Measurements from ENCODE around the gene SDK2. TPM values are rescaled to one million over a fixed set of nuclear protein-coding genes. Genes with fewer than 3 reads are reported as not detected.

SDK2 gene
- total RNA-seq, 1 experiment from 2014 or later = not detected

- DNase-seq (ENCODE audit: low read depth) = no peak
These were observed 30.7 kb downstream of the SDK2 start for GRCh38 chr17:73613271-73614233.

DNA sequence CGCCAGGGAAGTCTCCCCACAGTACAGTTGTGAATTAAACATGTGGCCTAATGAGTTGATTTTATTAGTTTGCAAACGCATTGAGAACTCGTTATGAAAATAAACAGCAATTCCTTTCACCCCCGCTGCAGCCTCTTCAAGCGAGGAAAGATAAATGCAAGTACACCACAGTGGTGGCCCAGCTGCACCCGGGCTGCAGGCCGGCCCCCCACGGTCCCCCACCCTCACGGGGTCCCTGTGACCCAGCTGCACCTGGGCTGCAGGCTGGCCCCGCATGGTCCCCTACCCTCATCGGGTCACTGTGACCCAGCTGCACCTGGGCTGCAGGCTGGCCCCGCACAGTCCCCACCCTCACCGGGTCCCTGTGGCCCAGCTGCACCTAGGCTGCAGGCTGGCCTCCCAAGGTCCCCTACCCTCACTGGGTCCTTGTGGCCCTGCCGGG lies 32.2 kb downstream of the SDK2 start:
- DNase-seq (ENCODE audit: low read depth) = no peak

GRCh38 chr17:73611630-73612029 lies 32.6 kb downstream of the SDK2 start:
- no peak for DNase-seq (ENCODE audit: low read depth)

DNA sequence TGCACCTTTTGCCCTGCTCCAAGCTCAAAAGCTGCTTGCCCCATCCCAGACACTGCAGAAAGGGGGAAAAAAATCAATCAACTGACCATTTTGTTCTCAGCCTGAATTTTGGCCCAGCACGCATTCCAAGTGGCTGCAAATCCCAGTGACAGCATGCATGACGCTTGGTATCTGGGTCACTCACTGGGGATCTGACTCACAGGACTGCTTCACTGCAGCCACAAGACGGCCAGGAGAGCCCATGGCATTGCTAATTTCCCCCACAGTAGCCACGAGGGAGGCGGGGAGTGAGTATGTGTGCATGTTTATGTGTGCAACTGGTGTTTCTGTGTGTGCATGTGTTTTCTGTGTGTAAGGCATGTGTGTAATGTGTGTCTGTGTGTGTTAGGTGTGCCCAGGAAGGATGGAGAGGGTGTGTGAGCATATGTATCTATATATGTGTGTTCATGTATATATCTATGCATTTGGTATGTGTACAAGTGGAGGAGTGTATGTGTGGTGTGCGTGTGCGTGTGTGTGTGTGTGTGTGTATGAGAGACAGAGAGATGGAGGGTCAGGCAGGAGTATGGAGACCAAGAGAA lies 33.8 kb downstream of the SDK2 start:
- DNase-seq (ENCODE audit: low read depth) = no peak

DNA sequence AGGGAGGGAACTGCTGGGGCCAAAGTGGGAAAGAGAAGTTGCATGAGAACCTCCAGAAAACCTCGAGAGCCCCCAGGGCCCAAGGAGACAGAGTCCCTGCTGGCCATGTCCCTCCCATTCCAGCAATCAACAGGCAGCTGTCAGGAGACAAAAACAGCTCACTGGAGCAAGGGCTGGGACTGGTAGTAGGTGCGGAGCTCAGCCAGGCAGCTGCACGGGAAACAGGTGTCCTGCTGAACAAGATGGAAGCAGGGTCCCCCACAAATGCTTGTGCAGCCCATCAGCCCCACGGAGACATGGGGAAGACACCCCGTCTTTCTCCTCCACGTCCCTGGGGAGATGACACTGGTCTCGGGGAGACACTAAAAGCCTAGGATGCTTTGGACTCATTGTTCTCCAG lies 34.5 kb downstream of the SDK2 start:
- no peak for DNase-seq (ENCODE audit: low read depth)

- no peak for DNase-seq (ENCODE audit: low read depth)
These were observed 35.2 kb downstream of the SDK2 start for GRCh38 chr17:73609060-73609459.

DNA sequence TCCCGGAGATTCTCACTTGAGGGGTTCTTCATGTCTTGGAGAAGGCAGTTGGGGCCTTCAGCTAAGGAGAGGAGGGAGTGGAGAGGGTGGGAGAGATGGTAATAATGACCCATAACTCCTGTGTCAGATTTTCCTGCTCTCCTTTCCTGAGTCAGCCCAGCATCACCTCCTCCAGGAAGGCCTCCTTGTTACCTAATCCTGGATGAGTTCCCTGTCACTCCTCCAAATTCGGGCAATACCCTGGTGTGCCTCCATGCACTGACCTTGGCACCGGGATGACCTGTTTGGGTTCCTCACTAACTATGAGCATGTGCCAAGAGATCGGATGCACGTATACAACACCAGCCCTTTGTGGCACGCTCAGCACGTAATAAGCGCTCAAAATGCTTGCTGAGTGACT lies 38.8 kb downstream of the SDK2 start:
- no peak for DNase-seq (ENCODE audit: low read depth)

GRCh38 chr17:73604476-73604875 lies 39.8 kb downstream of the SDK2 start:
- no peak for DNase-seq (ENCODE audit: low read depth)

DNA sequence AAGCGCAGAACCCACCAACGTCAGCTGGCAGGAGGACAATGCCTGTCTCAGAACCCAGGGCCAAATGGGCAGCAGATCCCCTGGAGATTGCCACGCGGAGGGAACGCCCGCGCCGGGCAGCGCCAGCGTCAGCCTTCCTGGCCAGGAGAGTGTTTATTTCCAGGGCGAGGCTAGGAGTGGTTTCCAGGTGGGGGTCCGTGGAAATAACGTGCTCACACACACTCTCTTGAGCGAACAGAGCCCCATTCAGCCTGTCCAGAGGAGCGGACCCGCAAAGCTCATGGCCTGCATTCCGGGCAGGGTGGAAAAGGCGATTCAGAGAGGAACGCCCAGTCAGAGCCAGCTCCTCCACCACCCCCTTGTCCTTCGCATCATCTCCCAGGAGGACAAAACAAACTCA lies 40.3 kb downstream of the SDK2 start:
- DNase-seq (ENCODE audit: low read depth) = no peak

DNA sequence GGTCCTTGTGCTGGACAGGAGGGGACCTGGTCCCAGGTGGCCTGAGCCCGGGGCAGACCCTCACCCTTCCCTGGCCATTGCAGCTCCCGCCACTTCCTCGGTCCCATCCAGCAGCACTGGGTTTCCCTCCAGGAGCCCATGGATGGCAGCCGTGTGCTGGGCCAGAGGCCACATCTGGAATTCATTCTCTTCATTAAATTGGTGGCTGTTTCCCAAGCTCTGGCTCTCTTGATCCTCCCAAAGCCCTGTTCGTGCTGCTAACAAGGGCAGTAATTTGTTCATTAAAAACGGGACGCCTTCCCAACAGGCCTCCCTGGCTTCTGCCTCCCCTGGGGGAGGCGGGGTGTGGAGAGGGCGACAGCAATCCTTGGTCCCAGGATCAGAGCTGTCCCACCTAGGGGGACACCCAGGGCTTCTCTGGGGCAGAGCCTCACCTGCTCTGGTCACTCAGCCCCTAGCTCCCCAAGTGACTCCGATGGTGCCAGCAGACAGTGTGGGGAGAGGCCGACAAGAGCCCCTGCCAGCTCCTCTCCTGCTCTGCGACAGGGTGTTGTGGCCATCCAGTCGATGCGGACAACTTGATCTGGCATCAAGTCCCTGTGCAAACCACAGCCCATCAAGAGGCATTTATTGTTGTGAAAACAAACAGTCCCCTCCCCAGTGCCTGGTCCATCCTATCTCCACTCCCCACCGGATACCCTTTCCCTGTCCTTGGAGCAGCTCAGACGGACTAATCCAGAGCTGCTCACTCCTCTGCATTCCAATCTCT lies 44.0 kb downstream of the SDK2 start:
- no peak for DNase-seq (ENCODE audit: low read depth)

GRCh38 chr17:73599599-73599998 lies 44.6 kb downstream of the SDK2 start:
- DNase-seq (ENCODE audit: low read depth) = no peak

- no peak for DNase-seq (ENCODE audit: low read depth)
These were observed 46.0 kb downstream of the SDK2 start for GRCh38 chr17:73598212-73598611.

- no peak for DNase-seq (ENCODE audit: low read depth)
These were observed 48.3 kb downstream of the SDK2 start for GRCh38 chr17:73595931-73596330.

DNA sequence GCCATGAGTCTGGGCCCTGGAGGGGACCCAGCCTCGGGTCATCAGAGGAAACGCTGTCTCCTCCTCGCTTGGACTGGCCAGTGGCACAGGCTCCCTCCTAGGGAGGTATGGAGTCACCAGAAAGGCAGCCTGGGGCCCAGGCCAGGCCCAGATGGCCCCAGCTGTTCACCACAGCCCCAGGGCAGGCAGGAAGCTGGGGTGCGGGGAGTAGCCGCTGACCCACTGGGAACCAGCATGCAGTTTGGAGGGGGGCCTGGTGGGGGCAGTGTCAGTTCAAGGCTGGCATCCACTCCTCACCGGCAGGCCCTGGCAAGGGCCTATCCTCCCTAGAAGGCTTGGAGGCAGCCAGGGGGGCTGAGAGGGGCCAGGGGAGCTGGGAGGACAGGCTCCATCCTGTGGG lies 48.8 kb downstream of the SDK2 start:
- DNase-seq (ENCODE audit: low read depth) = no peak

DNA sequence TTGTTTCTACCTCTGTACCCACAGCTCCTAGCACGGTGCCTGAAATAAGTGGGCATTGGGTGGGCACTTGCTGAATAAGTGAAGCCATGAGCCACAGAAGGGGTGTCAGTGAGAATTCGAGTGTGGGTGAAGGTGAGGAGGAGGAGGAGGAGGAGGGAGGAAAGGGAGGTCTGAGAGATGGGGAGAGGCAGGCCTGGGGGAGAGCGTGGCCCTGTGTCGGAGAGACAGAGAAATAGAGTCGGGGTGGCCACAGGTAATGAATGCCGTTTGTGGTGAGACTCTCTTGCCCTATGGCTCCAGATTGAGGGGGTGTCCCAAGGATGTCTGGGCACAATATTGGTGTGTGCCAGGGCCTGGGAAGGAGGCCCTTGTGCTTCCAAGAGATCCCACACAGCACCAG lies 49.2 kb downstream of the SDK2 start:
- no peak for DNase-seq (ENCODE audit: low read depth)

- no peak for DNase-seq (ENCODE audit: low read depth)
These were observed 49.6 kb downstream of the SDK2 start for GRCh38 chr17:73594598-73594997.

DNA sequence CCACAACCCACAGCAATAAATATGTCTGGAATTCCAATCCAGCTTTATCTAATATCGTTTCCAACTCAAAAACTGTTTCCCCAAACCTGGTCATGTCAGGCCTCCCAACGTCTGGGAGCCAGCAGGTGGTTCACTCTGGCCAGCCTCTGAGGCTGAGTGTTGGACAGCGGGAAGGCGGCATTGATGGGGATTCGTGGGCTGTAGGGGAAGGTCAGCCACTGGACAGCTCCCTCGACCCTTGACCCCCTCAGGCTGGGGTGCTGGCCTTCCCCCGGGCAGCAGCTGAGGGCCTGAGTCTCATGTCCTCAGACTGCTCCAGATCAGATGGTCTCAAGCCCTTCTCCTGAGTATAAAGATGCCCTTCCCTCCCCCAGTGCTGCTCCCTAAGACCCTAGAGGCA lies 50.2 kb downstream of the SDK2 start:
- no peak for DNase-seq (ENCODE audit: low read depth)

DNA sequence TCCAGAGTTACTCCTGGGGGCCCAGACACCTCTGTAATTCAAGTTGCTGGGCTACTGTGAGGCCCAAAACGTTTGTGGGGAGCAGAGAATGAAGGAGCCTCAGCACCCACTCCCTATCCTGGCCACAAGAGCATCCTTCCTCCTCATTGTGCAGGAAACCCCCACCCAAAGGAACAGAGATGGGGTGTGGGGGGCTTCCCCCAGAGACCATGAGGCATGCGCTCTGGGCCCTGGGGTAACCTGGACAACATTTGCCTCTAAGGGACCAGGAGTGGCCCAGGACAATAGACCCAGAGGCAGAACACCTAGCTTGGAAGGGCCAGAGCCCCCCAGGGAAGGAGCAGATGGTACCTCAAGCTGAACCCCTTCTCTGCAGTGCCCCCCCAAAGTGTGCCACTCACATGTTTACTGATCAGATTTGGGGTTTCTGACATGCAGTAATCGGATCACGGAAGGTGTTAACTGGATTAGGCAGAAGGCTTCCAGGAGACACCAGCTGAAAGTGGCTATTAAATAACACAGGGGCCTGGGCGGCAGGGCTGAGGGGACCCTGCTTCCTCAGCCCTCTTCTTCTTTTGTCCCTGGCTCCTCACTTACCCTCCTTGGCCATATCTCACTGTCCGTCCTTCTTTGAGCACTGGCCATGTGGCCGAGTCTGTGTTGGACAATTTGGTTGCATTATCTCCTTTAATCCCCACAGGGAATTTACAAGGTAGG lies 50.8 kb downstream of the SDK2 start:
- DNase-seq (ENCODE audit: low read depth) = no peak

DNA sequence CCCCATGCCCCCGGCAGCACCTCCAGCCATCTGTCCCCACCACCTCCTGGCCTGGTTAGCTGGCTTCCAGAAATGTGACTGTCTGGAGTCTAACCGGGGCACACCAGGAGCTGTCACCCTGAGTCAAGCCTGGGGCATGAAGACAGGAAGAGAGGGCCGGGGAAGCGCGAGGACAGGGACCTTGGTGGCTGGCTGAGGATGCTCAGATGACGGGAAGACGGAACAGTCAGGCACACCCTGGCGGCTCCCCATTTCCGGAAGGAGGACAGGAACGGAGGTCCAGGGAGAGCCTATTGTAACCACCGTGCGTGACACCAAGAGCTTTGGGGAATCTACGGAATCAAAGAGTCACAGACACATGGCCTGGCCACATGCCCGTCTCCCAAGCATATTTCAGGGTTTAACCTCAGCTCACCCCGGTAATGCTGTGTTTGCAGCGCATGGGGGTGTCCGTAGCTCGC lies 51.7 kb downstream of the SDK2 start:
- no peak for DNase-seq (ENCODE audit: low read depth)

DNA sequence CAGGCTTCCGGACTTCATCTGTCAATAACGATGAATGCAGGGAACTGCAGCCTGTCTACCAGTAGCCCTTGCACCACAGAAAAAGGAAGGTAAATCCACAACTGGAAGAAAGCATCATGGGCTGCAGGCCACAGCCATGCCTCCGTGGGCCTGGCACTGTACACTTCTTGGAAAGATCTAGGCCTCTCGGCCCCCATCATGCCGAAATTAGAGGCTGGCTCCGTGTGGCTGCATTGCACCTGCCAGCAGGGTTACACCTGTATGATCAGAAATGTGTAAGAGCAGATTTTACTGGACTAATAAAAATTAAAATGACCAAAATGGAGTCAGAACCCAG lies 52.2 kb downstream of the SDK2 start:
- no peak for DNase-seq (ENCODE audit: low read depth)

DNA sequence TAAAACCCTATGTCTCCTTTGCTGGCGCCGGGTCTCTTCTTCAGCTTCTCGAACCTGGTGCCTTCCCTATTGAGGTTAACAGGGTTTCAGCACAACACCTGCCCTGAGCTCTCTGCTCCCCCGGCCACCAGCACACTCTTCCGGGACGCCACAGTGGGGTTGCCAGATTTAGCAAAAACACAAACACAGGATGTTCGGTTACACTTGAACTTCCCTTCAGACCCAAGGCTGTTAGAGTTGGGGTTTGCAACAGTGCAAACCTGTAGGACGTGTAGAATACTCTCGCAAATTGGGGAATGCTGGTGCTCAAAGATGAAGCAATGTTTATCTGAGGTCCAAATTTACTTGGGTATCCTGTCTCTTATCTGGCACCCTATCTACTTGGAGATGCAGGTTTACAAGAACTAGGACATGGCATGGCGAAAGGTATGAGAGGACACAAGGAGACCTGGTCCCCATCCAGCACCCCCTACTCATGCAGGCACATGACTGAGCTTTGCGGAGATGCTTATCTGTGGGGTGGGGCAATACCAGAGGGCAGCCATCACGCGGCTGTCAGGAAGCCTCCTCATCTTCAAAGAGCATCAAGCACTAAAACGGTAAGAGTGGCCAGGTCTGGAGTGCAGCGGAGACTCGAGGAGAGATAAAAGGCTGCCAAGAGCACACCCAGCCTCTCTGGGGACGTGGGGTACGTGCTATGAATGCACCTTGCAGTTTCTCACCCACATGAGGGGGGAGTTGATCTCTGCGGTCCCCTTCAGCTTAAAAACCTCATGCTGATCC lies 52.8 kb downstream of the SDK2 start:
- no peak for DNase-seq (ENCODE audit: low read depth)

Measured in LHCN-M2 (cell line).